Right lobe of liver (tissue), 4 donors: ENCODE results near the gene RAI1.

ENCODE experiments used
- POLR2A ChIP-seq: fragments of 450-650 bp; IDR thresholded peaks from one replicate; pipeline ENCODE4 v1.6.1; 2017; ENCODE audit warnings: antibody characterized with exemption, mild to moderate bottlenecking
- TF ChIP-seq, protein P1 (sequence below), 4 donors: fragments of 200-600 bp in 3 of 4; fragments of 450-650 bp in 1 of 4; IDR thresholded peaks; one replicate each; pipeline versions ENCODE4 v1.5.1 to v1.8.0; 2016 to 2022; ENCODE audit warnings: antibody characterized with exemption in 4 of 4, mild to moderate bottlenecking in 2 of 4
- donor health status: DM: no; HTN: no; CAD: no.
- donor health status: DM: no; HTN: no; CAD: no.
- donor health status: DM: no; HTN: yes; CAD: no.

DNA sequence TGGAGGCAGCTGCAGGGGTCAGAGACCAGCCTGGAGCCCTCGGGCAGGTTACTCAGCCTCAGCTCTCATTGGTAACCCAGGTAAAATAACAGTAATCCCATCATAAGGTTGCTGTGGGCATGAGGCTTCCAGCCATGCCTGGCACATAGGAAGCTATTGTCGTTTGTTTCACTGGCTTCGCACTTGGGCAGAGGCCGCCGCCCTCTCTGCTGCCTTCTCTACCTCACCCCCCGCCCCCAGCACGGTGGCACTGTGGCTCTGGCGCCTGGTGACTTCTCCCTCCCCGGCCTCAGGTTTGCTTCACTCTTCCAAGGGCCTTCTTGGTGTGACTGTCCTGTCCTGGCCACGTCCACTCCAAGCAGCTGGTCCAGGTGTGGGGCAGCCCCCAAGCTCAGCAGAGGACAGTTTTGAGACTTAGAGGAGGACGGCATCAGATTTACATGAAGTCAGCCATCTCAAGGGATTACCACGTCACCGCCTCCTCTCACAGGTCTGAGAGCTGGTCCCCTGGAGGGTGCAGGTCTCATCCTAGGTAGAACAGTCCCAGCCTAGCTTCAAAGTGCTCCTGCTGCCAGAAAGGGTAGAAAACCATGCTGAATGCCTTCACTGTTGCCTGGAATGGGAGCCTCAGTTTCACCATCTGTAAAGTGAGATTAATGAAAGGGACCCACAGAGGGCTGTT is 120.7 kb downstream of the RAI1 start:
- TF ChIP-seq, protein P1, sequence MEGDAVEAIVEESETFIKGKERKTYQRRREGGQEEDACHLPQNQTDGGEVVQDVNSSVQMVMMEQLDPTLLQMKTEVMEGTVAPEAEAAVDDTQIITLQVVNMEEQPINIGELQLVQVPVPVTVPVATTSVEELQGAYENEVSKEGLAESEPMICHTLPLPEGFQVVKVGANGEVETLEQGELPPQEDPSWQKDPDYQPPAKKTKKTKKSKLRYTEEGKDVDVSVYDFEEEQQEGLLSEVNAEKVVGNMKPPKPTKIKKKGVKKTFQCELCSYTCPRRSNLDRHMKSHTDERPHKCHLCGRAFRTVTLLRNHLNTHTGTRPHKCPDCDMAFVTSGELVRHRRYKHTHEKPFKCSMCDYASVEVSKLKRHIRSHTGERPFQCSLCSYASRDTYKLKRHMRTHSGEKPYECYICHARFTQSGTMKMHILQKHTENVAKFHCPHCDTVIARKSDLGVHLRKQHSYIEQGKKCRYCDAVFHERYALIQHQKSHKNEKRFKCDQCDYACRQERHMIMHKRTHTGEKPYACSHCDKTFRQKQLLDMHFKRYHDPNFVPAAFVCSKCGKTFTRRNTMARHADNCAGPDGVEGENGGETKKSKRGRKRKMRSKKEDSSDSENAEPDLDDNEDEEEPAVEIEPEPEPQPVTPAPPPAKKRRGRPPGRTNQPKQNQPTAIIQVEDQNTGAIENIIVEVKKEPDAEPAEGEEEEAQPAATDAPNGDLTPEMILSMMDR (IDR thresholded peaks at IDR 0.05), result no peak
- no peak for TF ChIP-seq POLR2A
